Endometrial microvascular endothelial cells (primary cell): ENCODE data around the gene GIMAP1. TPM values are rescaled to one million over a fixed set of nuclear protein-coding genes. Genes with fewer than 3 reads are reported as not detected.
"Not testable (repeated sequence)": the region's sequence is repeated elsewhere in the genome, so short reads cannot be mapped to it uniquely, and the experiment has no call there.

Source experiments
- in situ Hi-C: cut with HindIII; loops from 2 replicates; pipeline ENCODE4 v1.10.0; 2017; ENCODE audit warnings: low sequenced_read_pairs, low pct_unique_long_range_greater_than_20kb; ENCODE audit errors: inconsistent ontology term
- total RNA-seq: library from RNA; depleted of rRNA; stranded (reverse); fragments of >200 nt; gene quantifications from one replicate; pipeline ENCODE4 v1.2.3, GENCODE V29; 2015; ENCODE audit errors: inconsistent ontology term

The GIMAP1 gene
- total RNA-seq, result 11.2 TPM

DNA sequence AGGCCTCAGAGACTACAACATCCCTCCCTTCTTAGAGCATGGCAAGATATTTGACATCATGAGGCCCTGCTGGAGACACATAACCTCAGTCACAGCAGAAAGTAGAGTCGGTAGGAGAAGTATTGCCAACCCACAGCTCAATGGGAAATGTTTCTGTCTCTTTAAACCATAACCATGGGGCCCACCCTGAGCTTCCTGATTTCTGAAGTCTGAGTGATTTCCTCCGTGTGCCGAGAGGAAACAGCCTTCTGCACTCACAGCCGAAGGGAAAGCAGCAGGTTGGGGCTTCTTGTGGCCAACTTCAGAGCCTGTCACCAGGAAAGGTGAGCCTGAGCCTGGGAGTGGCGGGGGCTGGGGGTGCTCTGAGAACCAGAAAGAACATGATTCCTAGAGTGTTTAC lies at the start of gene GIMAP1:
Gene GIMAP1 (plus strand): TSS at position 246 of the 400 bp plus-strand sequence. CDS start 2,435 bp downstream, outside the sequence.
- in situ Hi-C loops, result no loop called here

DNA sequence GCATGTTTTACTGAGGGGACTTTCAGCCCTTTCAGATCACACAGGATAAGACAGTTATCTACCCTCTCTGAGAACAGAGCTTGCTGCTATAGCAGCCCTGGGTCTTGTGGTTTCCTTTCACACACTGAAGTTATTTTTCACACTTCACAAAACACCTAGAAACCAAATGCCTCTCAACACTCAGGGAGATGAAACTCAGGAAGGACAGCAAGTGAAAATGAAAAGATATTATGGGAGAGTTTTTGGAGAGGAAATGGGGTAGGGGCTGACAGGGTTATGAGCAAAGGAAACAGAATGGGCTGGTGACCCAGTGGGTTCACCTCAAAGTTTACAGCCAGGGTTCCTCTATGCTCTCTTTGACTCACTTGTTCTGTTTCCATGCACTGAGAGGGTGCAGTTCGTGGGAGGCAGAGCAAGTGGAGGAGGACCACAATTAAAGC lies 47.9 kb upstream of the GIMAP1 start:
- in situ Hi-C loops, result no loop called here

DNA sequence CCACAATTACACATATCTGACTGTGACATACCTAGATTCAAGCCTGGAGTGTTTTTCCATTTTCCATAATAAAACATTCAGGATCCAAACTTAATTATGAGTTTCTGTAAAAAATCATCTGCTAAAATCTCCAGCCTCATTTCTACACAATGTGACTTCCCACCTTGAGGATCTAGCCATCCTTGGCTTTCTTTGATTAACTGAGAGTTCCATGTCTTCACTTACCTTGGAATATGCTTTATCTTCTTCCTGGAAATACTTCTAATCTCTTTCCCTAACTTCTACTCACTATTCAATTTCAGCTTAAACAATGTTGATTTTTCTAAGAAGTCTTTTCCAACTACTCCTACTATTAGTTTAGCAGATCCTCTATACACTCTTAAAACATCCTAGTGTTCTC lies 47.4 kb upstream of the GIMAP1 start:
- in situ Hi-C loops, result no loop called here

DNA sequence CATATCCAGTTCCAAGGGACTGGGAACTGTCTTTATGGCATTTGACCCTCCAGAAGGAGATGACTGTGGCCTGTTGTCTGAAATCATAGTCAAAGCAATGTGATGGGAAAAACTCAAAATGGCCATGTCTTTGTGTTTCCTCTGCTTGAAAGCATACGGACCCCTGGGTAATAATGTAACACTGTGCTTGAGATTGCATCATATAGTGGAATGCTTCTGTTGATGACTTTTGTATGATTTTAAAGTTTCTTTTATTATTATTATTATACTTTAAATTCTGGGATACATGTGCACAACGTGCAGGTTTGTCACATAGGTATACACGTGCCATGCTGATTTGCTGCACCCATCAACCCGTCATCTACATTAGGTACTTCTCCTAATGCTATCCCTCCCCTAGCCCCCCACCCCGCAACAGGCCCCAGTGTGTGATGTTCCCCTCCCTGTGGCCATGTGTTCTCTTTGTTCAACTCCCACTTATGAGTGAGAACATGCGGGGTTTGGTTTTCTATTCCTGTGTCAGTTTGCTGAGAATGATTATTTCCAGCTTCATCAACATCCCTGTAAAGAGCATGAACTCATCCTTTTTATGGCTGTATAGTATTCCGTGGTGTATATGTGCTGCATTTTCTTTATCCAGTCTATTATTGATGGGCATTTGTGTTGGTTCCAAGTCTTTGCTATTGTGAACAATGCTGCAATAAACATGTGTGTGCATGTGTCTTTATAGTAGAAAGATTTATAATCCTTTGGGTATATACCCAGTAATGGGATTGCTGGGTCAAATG lies 44.4 kb upstream of the GIMAP1 start:
- in situ Hi-C loops, result not testable (repeated sequence)

DNA sequence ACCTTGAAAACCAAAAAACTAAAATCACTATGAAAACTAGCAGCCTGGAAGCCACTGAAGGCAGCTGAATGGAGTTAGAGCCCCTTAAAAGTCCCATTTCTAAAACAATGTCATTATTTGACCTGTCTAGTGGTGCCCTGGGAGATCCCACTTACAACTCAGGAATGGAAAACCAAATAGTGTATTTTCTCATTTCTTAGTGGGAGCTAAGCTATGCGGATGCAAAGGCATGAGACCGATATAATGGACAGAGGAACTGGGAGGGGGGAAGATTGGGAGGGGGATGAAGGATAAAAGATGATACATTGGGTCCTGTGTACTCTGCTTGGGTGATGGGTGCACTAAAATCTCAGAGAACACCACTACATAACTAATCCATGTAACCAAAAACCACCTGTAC lies 40.7 kb upstream of the GIMAP1 start:
- in situ Hi-C loops, result no loop called here

DNA sequence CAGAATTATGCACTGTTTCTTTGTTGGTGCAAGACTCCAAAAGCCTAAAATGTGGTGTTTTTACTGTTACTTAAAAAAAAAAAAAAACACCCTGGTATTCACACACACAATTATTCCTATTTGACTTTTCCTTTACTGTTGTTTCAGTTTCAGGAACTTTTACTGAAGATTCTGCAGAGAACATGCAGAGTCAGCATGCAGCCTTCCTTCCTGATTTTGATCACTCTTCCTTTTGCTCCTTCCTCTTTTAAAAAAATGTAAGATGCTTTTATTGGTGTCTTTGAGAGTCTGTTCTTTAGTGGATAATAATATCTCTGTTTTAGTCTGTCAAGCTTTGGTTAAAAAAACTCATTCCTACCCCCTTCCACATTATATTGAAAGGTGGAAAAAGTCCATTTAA lies 40.1 kb upstream of the GIMAP1 start:
- in situ Hi-C loops, result not testable (repeated sequence)

DNA sequence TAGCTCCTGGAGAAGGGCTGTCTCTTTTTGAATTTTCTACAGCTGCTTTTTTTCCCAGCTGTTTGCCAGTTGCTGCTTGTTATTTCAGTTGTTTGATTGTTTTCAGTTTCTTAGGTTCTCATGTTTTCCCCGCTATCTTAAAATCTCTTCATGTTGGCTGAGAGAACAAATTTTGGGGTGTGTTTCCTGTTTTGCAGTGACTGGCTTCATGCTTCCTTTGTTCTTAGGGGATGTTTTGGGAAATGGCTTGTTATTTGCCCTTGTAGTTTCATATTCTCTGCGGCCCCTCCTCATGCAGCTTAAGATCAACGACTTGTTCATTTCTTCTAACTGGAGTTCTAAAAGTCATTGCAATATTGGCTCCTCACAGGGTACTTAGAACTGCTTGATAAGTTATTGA lies 39.6 kb upstream of the GIMAP1 start:
- in situ Hi-C loops, result not testable (repeated sequence)

DNA sequence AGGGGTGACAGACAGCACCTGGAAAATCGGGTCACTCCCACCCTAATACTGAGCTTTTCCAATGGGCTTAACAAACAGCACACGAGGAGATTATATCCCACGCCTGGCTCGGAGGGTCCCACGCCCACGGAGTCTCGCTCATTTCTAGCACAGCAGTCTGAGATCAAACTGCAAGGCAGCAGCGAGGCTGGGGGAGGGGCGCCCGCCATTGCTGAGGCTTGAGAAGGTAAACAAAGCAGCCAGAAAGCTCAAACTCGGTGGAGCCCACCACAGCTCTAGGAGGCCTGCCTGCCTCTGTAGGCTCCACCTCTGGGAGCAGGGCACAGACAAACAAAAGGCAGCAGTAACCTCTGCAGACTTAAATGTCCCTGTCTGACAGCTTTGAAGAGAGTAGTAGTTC lies 37.8 kb upstream of the GIMAP1 start:
- in situ Hi-C loops, result not testable (repeated sequence)

DNA sequence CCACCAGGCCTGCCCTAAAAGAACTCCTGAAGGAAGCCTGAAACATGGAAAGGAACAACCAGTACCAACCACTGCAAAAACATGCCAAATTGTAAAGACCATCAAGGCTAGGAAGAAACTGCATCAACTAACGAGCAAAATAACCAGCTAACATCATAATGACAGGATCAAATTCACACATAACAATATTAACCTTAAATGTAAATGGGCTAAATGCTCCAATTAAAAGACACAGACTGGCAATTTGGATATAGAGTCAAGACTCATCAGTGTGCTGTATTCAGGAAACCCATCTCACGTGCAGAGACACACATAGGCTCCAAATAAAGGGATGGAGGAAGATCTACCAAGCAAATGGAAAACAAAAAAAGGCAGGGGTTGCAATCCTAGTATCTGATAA lies 36.0 kb upstream of the GIMAP1 start:
- in situ Hi-C loops, result not testable (repeated sequence)

DNA sequence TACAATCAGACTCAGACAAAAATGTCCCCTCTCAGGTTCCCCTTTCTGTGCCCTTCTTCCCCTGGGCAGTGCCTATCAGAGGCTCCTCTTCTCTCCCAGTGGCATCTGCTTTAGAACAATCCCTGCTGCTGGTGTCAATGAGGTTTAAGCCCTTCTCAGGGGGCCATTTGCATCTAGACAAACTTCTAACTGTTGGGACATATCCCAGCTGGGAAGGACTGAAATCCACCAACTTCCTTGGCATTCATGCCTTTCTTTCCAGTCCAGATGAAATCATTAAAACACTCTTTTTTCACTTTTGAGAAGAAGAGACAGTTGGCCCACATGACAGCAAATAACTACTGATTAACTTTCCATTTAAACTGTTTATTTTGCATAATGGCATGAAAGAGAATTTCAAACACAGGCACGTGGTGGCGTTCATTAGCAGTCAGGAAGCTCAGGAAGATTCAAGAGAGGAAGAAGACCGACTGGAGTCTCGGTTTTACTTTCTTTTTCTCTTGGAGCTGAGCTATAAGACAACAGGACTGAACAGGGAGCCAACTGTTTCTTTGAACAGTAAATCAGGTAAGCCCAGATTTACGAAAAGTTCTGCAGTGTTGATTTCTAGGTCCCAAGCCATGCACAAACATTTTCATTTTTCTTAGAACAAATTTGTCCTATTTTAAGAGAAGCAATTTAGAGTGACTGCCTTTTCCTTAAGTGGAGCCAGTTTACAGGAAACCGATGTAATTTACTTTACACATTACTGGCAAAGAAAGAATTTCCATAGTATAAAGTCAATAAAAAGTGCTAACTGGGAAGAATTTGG lies 31.0 kb upstream of the GIMAP1 start, which contains the start of gene GIMAP2:
Gene GIMAP2 (plus strand): TSS at position 488 of the 811 bp plus-strand sequence. CDS start 1,354 bp downstream, outside the sequence.
- in situ Hi-C loops, result no loop called here

DNA sequence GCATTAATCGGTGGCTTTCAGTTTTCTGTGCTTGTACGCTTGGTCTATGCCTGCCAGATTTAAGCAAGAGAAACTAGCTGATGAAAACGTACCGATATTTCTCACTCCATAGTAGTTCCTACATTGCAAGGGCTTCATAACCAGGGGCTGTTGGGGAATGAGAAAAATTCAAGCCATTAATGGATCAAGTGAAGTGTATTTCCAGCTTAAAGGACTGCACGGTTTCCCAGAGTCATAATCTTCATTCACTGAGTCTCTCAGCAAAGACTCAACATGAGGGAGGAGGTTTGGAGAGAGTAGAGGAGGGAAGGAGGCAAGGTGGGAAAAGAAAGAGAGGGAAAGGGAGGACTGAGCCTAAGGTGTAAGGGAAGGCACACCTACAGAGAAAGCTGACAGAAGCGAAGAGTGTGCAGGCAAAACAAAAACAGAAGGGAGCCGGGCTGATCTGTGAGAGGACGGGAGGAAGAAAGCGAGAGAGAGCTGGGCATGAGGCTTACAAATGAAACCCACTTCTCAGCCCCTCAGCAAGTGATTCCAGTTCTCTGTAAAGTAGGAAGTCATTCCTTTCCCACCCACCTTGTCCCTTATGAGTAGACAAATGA lies 30.3 kb upstream of the GIMAP1 start:
- in situ Hi-C loops, result no loop called here

DNA sequence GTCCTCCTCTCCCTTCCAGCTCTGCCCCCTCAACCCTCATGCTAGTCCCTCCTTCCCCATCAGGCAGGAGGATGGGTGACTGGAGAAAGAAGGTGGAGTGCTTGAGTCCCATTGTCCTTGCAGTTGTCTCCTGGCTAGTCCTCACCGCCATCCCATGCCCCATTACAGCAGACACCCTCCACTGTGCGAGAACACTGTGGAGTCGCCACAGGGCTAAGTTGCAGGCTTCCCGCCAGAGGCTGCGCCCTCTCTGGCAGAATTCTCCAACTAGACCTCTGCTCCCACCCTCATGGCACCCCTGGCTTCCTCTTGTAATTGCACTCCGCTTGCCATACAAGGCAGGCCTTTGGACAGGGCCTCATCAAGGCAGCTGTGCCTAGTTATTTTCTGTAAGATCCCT lies 27.8 kb upstream of the GIMAP1 start:
- in situ Hi-C loops, result no loop called here

DNA sequence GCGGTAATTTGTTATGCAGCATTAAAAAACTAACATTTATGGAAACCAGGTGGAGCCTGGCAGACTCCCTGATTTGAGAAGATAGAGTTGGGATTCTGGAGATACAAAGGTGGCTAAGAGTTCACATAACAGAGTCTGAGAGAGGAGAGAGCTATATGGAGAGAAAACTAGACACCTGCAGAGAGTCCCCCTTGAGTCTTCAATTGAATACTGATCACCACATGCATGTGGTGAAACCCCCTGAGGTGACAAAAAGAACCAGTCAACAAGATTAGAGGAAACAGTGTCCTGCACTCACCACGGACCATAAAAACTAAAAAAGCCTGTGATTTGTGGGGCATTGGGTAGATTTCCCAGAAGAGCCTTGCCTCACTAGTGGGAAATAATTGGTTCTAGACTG lies 20.8 kb upstream of the GIMAP1 start:
- in situ Hi-C loops, result no loop called here

DNA sequence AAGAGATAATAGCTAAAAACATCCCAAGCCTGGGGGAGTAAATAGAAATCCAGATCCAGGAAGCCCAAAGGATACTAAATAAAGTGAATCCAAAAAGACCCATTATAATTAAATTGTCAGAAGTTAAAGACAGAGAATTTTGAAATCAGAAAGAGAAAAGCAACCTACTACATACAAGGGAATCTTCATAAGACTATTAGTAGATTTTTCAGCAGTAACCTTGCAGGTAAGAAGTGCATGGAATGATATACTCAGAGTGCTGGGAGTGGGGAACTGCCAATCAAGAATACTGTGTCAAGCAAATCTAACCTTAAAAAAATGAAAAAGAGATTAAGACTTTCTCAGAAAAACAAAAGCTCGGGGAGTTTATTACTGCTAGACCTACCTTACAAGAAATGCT lies 13.2 kb upstream of the GIMAP1 start:
- in situ Hi-C loops, result no loop called here

DNA sequence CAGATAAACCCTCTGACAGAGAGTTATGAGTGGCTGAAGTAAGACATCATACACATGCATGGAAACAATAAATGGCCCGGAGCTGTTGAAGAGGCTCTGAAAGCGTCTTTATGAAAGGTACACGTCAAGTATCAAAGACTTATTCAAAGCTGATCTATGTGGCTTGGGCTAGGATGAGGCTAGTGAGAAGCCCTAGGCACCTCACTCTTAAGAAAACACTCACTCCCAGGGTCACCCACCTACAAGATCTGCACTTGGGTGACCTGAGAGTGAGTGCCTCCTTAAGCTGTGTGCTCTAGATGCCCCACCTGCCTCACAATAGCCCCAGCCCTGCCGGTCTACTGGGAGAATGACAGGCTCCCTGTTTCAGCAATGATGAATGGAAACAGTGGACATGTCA lies 1.1 kb upstream of the GIMAP1 start:
- in situ Hi-C loops, result no loop called here

DNA sequence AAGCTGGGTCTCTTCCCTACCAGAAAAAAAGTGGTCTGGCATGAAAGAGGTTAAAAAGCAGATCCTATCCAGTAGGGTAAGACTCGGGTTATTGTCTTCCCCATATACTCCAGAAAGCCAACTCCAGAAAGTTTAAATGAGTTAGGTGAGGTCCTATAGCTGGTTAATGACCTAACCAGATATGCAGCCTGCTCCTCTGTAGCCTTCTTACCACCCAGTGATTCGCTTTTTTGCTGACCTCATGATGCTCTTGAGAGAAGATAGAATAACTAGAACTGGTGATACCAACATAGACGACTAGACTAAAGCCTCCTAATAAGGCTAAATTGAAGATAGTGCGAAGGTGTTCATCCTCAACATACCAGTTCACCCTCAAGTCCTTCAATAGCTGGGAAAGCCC lies 675 bp upstream of the GIMAP1 start:
- in situ Hi-C loops, result no loop called here

DNA sequence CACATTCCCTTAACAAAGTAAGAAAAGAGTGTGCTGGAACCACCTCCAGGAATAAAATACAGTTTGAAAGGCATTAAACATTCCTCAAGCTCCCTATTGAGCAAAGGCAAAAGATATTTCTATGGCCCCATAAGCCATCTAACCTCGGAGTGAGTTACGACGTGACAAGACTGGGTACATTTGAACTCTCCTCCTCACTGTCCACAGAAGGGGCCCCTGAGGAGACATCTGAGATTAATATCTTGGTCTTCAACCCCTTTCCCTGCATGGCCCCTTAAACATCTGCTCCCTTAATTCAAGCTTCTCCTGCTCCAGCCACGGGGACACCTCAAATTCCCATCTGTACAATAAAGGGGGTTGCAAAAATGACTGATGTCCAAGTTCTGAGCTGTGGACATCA lies 526 bp downstream of the GIMAP1 start:
- in situ Hi-C loops, result no loop called here

DNA sequence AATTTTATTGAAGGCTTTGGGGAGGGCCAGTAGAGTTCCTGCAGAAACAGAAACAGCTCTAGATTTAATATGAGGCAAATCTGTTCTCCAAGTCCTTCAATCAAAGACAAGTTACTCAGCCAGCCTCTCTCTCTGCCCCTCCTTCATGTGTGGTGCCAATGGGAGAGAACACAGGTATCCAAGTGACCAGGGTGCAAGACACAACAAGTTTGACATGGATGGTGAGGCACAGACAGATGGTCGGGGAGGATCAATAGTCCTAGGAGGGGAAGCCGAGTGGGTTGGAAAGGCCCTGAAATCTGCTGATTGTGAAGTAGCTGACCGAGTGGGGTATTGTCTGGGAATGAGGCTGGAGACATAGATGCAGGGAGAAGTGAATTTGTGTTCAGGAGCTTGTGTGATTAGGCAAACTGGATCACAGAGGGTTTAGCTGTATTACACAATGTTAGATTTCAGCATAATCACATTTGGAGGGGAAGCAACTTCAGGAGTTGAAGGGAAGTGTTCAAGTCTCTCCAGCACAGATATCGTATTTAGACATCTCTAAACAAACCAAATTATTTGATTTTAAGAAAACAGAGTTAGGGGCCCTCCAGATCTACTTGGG lies 1.5 kb downstream of the GIMAP1 start:
- in situ Hi-C loops, result no loop called here

DNA sequence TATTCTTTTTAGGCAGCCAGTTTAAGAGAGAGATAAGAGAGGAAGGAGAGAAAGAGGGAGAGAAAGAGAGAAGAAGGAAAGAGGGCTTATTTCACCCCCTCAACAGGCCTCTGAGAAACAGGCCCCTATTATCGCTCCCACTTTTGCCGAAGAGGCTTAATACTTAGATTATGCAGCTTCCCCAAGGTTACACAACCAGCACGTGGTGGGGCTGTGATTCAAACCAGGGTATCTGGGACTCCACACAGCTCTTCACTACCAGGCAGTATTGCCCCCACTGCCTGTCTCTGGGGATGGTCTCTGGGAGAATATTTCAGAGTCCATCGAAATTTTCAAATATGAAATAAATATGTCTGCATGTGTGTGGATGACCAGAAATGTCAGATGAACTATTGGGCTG lies 3.0 kb downstream of the GIMAP1 start:
- in situ Hi-C loops, result no loop called here
